ENCODE data around the gene OLFM1. TPM values are rescaled to one million over a fixed set of nuclear protein-coding genes. Genes with fewer than 3 reads are reported as not detected.
A peak's percentile ranks its signal among the peaks of the same experiment; 100 is the strongest.

Gene OLFM1
- total and polyA plus RNA-seq, 2 donors from 2014 or later: 2.9 to 33.7 TPM

GRCh38 chr9:135136991-135137832, 49.7 kb downstream of the OLFM1 start:
- Histone ChIP-seq H3K9me3 (ENCODE audit: control insufficient read depth in 2 of 3, insufficient read depth in 1 of 3, low read length in 3 of 3) (peaks cover 0 to 3% (median 0%) of the 10 kb centered on the region in 3 donors), H3K36me3 (ENCODE audit: control insufficient read depth in 2 of 3, insufficient read depth in 3 of 3, low read length in 3 of 3) (no peaks in the 10 kb centered on the region), H3K4me3 (ENCODE audit: low read length in 3 of 3) (no peak overlapping the region), H3K27ac (ENCODE audit: low read depth in 2 of 2, low read length in 2 of 2) (no peak overlapping the region), H3K27me3 (ENCODE audit: control insufficient read depth, insufficient read depth, low read length) (no peaks in the 10 kb centered on the region), H3K9ac (ENCODE audit: low read length in 3 of 3) (no peak overlapping the region), H3K4me1 (ENCODE audit: control insufficient read depth in 2 of 3, insufficient read depth in 2 of 3, low read depth in 1 of 3, low read length in 3 of 3) (no peaks in the 10 kb centered on the region)
- no peak for TF ChIP-seq CTCF (IDR thresholded peaks at IDR 0.05; ENCODE audit: borderline replicate concordance, extremely low read depth, insufficient read depth)
- intact Hi-C loops (cut with DNase I): no loop called here
- DNase-seq (peak in 1 of 5 donors; percentile 17), FAIRE-seq (no peak)

DNA sequence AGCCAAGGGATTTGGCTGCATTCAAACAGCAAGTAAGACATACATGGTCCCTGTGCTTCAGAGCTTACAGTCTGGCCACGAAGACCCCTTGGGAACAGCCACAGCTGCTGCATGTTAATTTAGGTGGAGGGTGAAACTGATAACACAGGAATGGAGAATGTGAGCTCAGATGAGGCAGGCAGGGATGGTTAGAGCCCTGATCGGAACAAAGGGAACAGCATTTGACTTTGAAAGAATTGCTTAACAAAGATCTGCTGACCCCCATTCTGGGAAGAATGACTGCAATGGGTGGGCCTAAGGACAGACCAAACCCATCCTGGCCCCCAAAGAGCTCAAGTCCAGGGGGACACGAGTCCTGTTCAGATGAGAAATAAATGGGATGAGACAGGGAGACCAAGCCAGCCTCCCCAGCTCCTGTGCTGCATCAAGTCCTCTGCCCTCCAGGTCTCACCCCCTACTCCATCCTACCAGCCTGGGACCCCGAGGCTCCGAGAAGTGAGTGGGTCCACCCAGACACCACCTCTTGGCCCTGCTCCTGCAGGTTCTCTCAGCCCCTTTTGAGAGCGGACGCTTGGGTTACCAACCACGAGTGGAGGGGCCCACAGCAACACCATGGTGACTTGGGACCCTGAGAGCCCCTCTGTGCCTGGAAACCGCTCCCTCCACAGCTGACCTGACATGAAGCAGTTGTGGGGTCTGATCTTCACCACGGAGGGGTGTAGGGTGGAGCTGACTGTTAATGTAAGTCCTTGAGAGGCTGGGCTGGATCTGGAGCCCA, 50.8 kb downstream of the OLFM1 start:
- Histone ChIP-seq H3K9me3 (ENCODE audit: control insufficient read depth in 2 of 3, insufficient read depth in 1 of 3, low read length in 3 of 3) (peaks cover 0 to 3% (median 0%) of the 10 kb centered on the region in 3 donors), H3K9ac (ENCODE audit: low read length in 3 of 3) (no peak overlapping the region), H3K27me3 (ENCODE audit: control insufficient read depth, insufficient read depth, low read length) (no peaks in the 10 kb centered on the region), H3K4me3 (ENCODE audit: low read length in 3 of 3) (no peak overlapping the region), H3K27ac (ENCODE audit: low read depth in 2 of 2, low read length in 2 of 2) (no peak overlapping the region), H3K4me1 (ENCODE audit: control insufficient read depth in 2 of 3, insufficient read depth in 2 of 3, low read depth in 1 of 3, low read length in 3 of 3) (no peaks in the 10 kb centered on the region), H3K36me3 (ENCODE audit: control insufficient read depth in 2 of 3, insufficient read depth in 3 of 3, low read length in 3 of 3) (no peaks in the 10 kb centered on the region)
- no peak for TF ChIP-seq CTCF (IDR thresholded peaks at IDR 0.05; ENCODE audit: borderline replicate concordance, extremely low read depth, insufficient read depth)
- intact Hi-C loops (cut with DNase I): no loop called here
- DNase-seq (no peak), FAIRE-seq (no peak)

DNA sequence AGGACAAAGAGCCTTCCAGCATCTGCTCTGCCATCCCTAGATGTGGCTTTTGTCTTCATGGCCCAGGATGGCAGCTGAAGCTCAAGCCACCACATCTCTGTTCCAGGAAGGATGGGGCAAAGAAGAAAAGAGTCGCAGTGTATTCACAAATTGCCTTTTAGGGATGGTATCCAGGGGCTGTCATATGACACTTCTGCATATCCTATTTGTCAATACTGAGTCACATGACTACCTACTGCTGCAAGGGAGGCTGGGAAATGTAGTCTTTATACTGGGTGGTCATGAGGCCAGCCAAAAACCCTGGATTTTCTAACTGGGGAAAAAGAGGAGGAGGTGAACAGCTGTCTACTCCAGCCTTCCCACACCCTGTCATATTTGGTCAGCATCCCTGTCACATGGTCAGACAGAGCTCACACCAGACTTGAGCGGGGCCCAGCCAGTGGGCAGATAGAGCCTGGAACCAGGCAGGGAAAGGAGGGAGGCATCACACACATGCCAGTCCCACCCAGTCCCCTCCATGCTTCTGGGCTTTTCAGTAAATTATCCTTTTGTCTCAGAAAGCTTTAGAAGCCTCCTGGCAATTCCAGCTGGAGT, 52.0 kb downstream of the OLFM1 start:
- no peaks in the 10 kb centered on the region for H3K4me1 ChIP-seq (ENCODE audit: control insufficient read depth in 2 of 3, insufficient read depth in 2 of 3, low read depth in 1 of 3, low read length in 3 of 3)
- no peak overlapping the region for H3K9ac ChIP-seq (ENCODE audit: low read length in 3 of 3)
- no peak overlapping the region for H3K4me3 ChIP-seq (ENCODE audit: low read length in 3 of 3)
- no peaks in the 10 kb centered on the region for H3K27me3 ChIP-seq (ENCODE audit: control insufficient read depth, insufficient read depth, low read length)
- no peak overlapping the region for H3K27ac ChIP-seq (ENCODE audit: low read depth in 2 of 2, low read length in 2 of 2)
- H3K9me3 ChIP-seq (ENCODE audit: control insufficient read depth in 2 of 3, insufficient read depth in 1 of 3, low read length in 3 of 3): peaks cover 0 to 3% (median 0%) of the 10 kb centered on the region in 3 donors
- H3K36me3 ChIP-seq (ENCODE audit: control insufficient read depth in 2 of 3, insufficient read depth in 3 of 3, low read length in 3 of 3): no peaks in the 10 kb centered on the region
- no peak for FAIRE-seq
- TF ChIP-seq CTCF (IDR thresholded peaks at IDR 0.05; ENCODE audit: borderline replicate concordance, extremely low read depth, insufficient read depth): no peak
- DNase-seq: no peak
- intact Hi-C loops (cut with DNase I): no loop called here

Data from kidney (tissue), 14 donors.